Heart right ventricle (tissue), 16 donors: Measurements from ENCODE around the gene DMAC2L. TPM values are rescaled to one million over a fixed set of nuclear protein-coding genes. Genes with fewer than 3 reads are reported as not detected.

ENCODE experiments used
- ATAC-seq, 8 donors: fragments of 200-7000 bp; cut with Tn5 transposase; one replicate each; pipeline ENCODE4 v1.9.1; 2020; ENCODE audit warnings: mild to moderate bottlenecking in 8 of 8, moderate library complexity in 8 of 8, moderate number of reproducible peaks in 1 of 8
- DNase-seq, 2 donors: peaks; one replicate each; pipeline ENCODE4 v3.0.0-alpha.2; 2020
- H3K27ac ChIP-seq, 10 donors: fragments of 200-600 bp; sonication (generic) in 2 of 10; one replicate each; pipeline versions ENCODE4 v1.5.0 to v1.8.0; 2020 to 2022; ENCODE audit warnings: mild to moderate bottlenecking in 3 of 10
- H3K27me3 ChIP-seq, 7 donors: fragments of 200-600 bp; one replicate each; pipeline ENCODE4 v1.8.0; 2021 to 2022; ENCODE audit warnings: mild to moderate bottlenecking in 2 of 7
- H3K36me3 ChIP-seq, 9 donors: fragments of 200-600 bp; sonication (generic) in 1 of 9; one replicate each; pipeline versions ENCODE4 v1.5.0 to v1.8.0; 2020 to 2022; ENCODE audit warnings: mild to moderate bottlenecking in 2 of 9
- H3K4me1 ChIP-seq, 9 donors: fragments of 200-600 bp; sonication (generic) in 1 of 9; one replicate each; pipeline versions ENCODE4 v1.5.0 to v1.8.0; 2020 to 2022; ENCODE audit warnings: mild to moderate bottlenecking in 4 of 9
- H3K4me3 ChIP-seq, 10 donors: fragments of 200-600 bp; sonication (generic) in 2 of 10; one replicate each; pipeline versions ENCODE4 v1.5.0 to v1.8.0; 2020 to 2022; ENCODE audit warnings: mild to moderate bottlenecking in 7 of 10, moderate library complexity in 2 of 10
- H3K9me3 ChIP-seq, 11 donors: fragments of 200-600 bp in 10 of 11; sonication (generic) in 2 of 11; one replicate each; pipeline versions ENCODE4 v1.5.0 to v1.8.0; 2013 to 2022; ENCODE audit warnings: mild to moderate bottlenecking in 2 of 11, control low read depth in 1 of 11, moderate library complexity in 1 of 11
- WGBS, 2 donors: extraction: QIAGEN DNeasy Blood & Tissue Kit; methylation state at CpG; one replicate each; pipeline ENCODE4 v1.1.7; 2013; ENCODE audit warnings: inconsistent platforms in 1 of 2; 5-methylcytosine and 5-hydroxymethylcytosine counted together
- intact Hi-C, 10 donors: fragments of 100-400 bp; cut with DNase I; formaldehyde crosslinking; loops; one replicate each; pipeline versions ENCODE4 v1.11.1 to v1.14.2; 2022
- polyA plus RNA-seq, 2 donors: library from polyadenylated mRNA; stranded (reverse); fragments of 200-250 nt; gene quantifications; one replicate each; pipeline ENCODE4 v1.2.3, GENCODE V29; 2013
- total RNA-seq, 10 donors: library from RNA; stranded (reverse); fragmentation: NEBNext Ultra II Directional in 3 of 10; extraction: Animal tissue kit (Norgen Biotek cat#: 25700) in 3 of 10; gene quantifications; one replicate each; pipeline versions ENCODE4 v1.2.1 to v1.2.4, GENCODE V29; 2021 to 2023
- TF ChIP-seq, protein P1 (sequence below), 9 donors: fragments of 200-600 bp; sonication (generic) in 2 of 9; IDR thresholded peaks; one replicate each; pipeline versions ENCODE4 v1.5.0 to v1.8.0; 2021 to 2022; ENCODE audit warnings: antibody characterized with exemption in 9 of 9, mild to moderate bottlenecking in 5 of 9, moderate library complexity in 1 of 9
- donor health status: Arrhythmogenic right ventricular cardiomyopathy.
- donor health status: ischemic (EF 13 %, LVEDD 7.1; RV severe dilation, severe dysfunction).
- donor health status: healthy with polysubstance abuse.
- donor health status: DM: no; HTN: yes; CAD: no.
- donor health status: DM: no; HTN: no; CAD: no.
- donor health status: ischemic (EF 25% LVEDD 6.9; RV normal size, moderate dysfunction).
- donor health status: ischemic (EF 25% LVEDD 5.7; RV mildly dilated, moderate dysfunction).
- donor health status: healthy.
- donor health status: DM: yes; HTN: yes; CAD: no.
- donor health status: Ischemic cardiomyopathy.
- donor health status: ischemic (EF 35%, LVEDD 5.7; RV mildly dilated, moderate dysfunction).
- donor health status: nonischemic (EF 11% LVEDD 7.7; RV severe dilation, severe dysfunction).
- donor health status: DM: yes; HTN: yes; CAD: no.
- donor health status: PGD.
- donor health status: ischemic (EF 29% LVEDD 5.4; RV normal size, mild dysfunction).
- donor health status: nonischemic (EF 23%, LVEDD 6.1; RV moderate dilation, normal function).

DMAC2L gene
- total and polyA plus RNA-seq, 12 donors = 9.4 to 31.3 (median 24.3) TPM

DNA sequence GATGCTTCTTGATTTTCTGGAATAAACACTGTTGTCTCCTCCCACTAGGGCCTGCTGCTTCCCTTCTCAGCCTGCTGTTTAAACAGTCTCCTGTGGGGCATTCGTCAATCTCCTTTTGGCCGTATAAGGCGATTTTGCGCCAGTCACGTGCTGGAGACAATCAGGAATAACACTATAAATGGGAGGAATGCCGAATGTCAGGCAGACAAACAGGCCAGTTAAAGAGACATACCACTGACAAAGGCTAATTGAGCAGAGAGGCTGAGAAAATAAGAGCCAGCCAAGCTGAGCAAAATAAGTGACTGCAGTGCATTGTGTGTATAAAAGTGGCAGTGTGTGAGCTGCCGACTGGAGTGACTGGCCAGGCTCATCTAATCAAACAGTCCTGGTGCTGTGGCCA is 23.3 kb downstream of the DMAC2L start:
- Histone ChIP-seq H3K4me3 (peak overlapping the region in 1 of 10 donors; percentile 6), H3K27ac (peak overlapping the region; percentile 1 to 88 (median 75)), H3K36me3 (peaks cover 0 to 44% (median 0%) of the 10 kb centered on the region in 9 donors), H3K9me3 (no peaks in the 10 kb centered on the region), H3K4me1 (peaks cover 0 to 50% (median 45%) of the 10 kb centered on the region in 9 donors), H3K27me3 (no peaks in the 10 kb centered on the region)
- TF ChIP-seq, protein P1, sequence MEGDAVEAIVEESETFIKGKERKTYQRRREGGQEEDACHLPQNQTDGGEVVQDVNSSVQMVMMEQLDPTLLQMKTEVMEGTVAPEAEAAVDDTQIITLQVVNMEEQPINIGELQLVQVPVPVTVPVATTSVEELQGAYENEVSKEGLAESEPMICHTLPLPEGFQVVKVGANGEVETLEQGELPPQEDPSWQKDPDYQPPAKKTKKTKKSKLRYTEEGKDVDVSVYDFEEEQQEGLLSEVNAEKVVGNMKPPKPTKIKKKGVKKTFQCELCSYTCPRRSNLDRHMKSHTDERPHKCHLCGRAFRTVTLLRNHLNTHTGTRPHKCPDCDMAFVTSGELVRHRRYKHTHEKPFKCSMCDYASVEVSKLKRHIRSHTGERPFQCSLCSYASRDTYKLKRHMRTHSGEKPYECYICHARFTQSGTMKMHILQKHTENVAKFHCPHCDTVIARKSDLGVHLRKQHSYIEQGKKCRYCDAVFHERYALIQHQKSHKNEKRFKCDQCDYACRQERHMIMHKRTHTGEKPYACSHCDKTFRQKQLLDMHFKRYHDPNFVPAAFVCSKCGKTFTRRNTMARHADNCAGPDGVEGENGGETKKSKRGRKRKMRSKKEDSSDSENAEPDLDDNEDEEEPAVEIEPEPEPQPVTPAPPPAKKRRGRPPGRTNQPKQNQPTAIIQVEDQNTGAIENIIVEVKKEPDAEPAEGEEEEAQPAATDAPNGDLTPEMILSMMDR (IDR thresholded peaks at IDR 0.05) = peak in 1 of 9 donors; percentile 5
- WGBS, 2 donors = 18 to 20% methylated on average over 7 of the region's 7 CpGs
- ATAC-seq = peak; percentile 45 to 83 (median 72)
- intact Hi-C loops = loop anchor here in 1 of 10 donors (5.0 kb wide), 1 partner anchor 62 kb away; the partner anchor contains the start of gene CDKL1
- peak; percentile 21 to 62 for DNase-seq

DNA sequence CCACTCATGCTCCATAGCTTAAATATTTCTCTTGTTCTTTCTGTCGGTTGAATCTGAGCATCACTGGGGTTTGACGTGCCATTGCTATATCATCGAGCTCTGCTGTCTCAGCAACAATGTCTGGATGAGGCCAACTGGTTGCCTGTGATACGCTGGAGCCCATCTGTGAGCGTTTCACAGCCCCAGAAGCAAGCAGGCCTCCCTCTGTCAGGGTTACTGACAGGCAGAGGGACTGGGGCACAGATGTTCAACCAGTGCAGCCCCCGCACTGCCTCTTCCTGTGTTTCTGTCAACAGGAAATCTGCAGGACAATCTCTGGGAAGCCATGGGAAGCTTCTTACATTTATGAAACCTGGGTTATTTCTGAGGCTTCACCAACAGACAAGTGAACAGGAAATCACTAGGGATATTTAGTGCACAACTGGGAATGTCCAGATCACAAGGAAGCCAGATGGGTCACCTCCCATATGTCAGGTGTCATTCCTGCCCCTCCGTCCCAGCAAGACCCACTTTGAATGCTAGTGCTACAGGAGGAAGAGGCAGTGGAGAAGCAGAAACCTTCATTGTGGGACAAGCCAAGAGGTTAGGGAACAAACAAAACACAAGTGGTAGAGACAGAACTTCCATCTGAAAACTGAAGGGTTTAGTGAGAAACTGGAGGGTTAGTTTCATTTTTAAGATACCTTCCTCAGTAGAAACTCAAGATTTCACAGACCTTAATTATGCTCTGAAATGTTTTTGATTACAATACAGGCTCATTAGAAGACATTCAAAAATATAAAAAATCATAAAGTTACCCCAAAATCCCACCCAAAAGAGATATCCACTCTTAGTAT is 24.1 kb downstream of the DMAC2L start:
- peak; percentile 59 to 84 (median 74) for ATAC-seq
- Histone ChIP-seq H3K27ac (peak overlapping the region; percentile 1 to 88 (median 75)), H3K36me3 (peaks cover 0 to 44% (median 0%) of the 10 kb centered on the region in 9 donors), H3K27me3 (no peaks in the 10 kb centered on the region), H3K9me3 (no peaks in the 10 kb centered on the region), H3K4me3 (peak overlapping the region in 2 of 10 donors; percentile 6 to 10), H3K4me1 (peaks cover 0 to 50% (median 45%) of the 10 kb centered on the region in 9 donors)
- peak; percentile 28 to 58 for DNase-seq
- intact Hi-C loops = loop anchor here in 1 of 10 donors (5.0 kb wide), 1 partner anchor 61 kb away; the partner anchor contains the start of gene CDKL1
- TF ChIP-seq, protein P1 (IDR thresholded peaks at IDR 0.05) = no peak
- 26 to 31% methylated on average over 7 of the region's 7 CpGs for WGBS, 2 donors

DNA sequence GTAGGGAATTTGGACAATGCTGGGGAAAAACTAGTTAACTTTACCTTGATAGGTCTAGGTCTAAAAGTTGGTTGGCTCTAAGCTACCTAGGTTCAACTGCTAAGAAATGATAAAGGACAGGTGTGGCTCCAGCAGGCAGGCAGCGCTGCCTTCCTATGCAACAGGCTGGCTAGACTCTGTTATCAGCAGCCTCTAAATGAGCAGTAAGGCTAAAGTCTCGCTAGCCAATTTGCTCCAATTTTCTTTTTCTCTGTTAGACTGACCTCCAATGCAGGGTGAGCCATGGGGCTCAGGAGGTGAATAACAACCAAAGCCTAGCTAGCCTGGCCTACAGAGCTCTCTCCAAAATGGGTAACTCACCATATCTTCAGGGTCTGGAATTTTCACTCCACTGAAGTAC is 26.5 kb downstream of the DMAC2L start:
- no peak overlapping the region for H3K27ac ChIP-seq
- no peaks in the 10 kb centered on the region for H3K9me3 ChIP-seq
- H3K4me1 ChIP-seq = peaks cover 1 to 59% (median 52%) of the 10 kb centered on the region in 9 donors
- TF ChIP-seq, protein P1 (IDR thresholded peaks at IDR 0.05) = no peak
- peaks cover 0 to 31% (median 0%) of the 10 kb centered on the region in 9 donors for H3K36me3 ChIP-seq
- intact Hi-C loops = loop anchor here in 1 of 10 donors (5.0 kb wide), 1 partner anchor 59 kb away; the partner anchor contains the start of gene CDKL1
- no peaks in the 10 kb centered on the region for H3K27me3 ChIP-seq
- no peak for DNase-seq
- no peak for ATAC-seq
- 98% methylated on average over 2 of the region's 2 CpGs for WGBS, 2 donors
- H3K4me3 ChIP-seq = no peak overlapping the region

DNA sequence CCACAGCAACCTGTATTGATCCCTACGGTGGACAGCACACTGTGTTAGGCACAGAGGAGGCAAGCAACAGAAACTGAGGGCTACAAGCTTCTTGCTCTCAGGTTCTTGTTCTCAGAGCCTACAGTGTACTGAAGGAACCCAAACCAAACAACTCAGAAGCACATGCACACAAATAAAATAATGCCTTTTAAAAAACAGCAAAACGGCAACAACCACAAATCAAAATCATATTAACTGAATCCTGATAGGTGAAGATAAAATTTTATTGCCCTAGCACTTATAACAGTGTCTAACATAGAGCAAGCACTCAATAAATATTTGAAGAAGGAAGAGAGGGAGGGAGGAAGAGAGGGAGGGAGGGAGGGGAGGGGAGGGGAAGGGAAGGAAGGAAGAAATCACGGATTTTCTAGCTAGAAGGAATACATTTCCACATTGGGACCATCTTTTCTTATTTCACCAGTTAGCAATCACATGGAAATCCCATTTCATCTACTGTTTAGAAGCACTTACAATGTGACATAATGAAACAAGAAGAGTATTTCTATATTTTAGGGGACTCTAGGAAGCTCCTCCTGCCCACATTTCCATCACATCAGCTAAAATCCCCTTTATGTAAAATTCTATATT is 27.2 kb downstream of the DMAC2L start:
- WGBS, 2 donors = 76 to 80% methylated on average over 3 of the region's 3 CpGs
- no peaks in the 10 kb centered on the region for H3K9me3 ChIP-seq
- H3K36me3 ChIP-seq = peaks cover 0 to 31% (median 0%) of the 10 kb centered on the region in 9 donors
- DNase-seq (no peak), ATAC-seq (no peak)
- no peak overlapping the region for H3K27ac ChIP-seq
- H3K4me1 ChIP-seq = peaks cover 4 to 57% (median 52%) of the 10 kb centered on the region in 9 donors
- H3K4me3 ChIP-seq = no peak overlapping the region
- TF ChIP-seq, protein P1 (IDR thresholded peaks at IDR 0.05) = no peak
- intact Hi-C loops = loop anchor here in 1 of 10 donors (5.0 kb wide), 1 partner anchor 58 kb away; the partner anchor contains the start of gene CDKL1
- H3K27me3 ChIP-seq = no peaks in the 10 kb centered on the region
